T-helper 1 cell treated with Interleukin-12 subunit alpha and Interleukin-12 subunit beta and Interleukin-4 antibody, amounts not matched to agents 30 μg/mL and 1 μg/mL, for 36 hours (primary cell): ENCODE measurements around the gene FGD5.

ENCODE experiments used
- H3K27ac Mint-ChIP-seq: one replicate; pipeline ENCODE4 v1.8.0; 2021; ENCODE audit warnings: mild to moderate bottlenecking, mixed read lengths
- H3K27me3 Mint-ChIP-seq: one replicate; pipeline ENCODE4 v1.8.0; 2021; ENCODE audit warnings: low read depth, mixed read lengths
- H3K36me3 Mint-ChIP-seq: one replicate; pipeline ENCODE4 v1.8.0; 2021; ENCODE audit warnings: low read depth, mixed read lengths
- H3K4me1 Mint-ChIP-seq: one replicate; pipeline ENCODE4 v1.8.0; 2021; ENCODE audit warnings: low read depth, mixed read lengths
- H3K4me3 Mint-ChIP-seq: one replicate; pipeline ENCODE4 v1.8.0; 2021; ENCODE audit warnings: mild to moderate bottlenecking, moderate library complexity, mixed read lengths
- H3K9me3 Mint-ChIP-seq: one replicate; pipeline ENCODE4 v1.8.0; 2021; ENCODE audit warnings: mixed read lengths

Gene FGD5

DNA sequence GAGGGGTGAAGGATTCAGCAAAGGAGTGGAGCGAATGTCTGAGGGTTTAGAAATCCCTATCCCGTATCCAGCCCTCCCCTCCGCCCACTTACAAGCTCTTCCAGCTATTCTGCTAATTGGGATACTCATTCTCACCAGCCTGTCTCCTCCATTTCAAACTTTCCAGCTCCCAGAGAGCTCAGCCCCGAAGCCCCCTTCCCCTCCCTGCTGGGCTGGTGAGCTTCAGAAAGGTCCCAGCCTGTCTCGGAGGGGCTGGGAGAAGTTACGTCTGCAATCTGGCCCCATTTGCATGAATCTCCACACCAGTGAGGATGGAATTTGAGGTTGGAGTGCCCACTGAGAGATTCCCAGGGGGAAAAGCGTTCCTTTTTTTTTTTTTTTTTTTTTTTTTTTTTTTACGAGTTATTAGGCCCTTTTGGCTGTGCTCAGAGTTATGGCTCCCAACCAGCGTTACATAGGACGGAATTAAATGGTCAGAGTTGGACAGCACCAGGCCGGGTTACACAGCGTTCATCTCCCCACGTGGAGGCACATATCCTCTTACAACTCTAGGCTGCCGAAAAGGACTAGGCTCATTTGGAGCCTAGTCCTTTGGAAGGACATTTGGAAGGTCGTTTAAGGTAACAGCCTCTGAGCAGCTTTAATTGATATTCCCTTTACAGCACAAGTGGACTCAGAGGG lies 34.6 kb downstream of the FGD5 start:
- H3K27ac Mint-ChIP-seq, result no peak overlapping the region
- no peak overlapping the region for H3K4me3 Mint-ChIP-seq
- H3K9me3 Mint-ChIP-seq, result no peaks in the 10 kb centered on the region
- H3K36me3 Mint-ChIP-seq, result no peaks in the 10 kb centered on the region
- peaks cover 4% of the 10 kb centered on the region for H3K4me1 Mint-ChIP-seq
- peaks cover 32% of the 10 kb centered on the region for H3K27me3 Mint-ChIP-seq

DNA sequence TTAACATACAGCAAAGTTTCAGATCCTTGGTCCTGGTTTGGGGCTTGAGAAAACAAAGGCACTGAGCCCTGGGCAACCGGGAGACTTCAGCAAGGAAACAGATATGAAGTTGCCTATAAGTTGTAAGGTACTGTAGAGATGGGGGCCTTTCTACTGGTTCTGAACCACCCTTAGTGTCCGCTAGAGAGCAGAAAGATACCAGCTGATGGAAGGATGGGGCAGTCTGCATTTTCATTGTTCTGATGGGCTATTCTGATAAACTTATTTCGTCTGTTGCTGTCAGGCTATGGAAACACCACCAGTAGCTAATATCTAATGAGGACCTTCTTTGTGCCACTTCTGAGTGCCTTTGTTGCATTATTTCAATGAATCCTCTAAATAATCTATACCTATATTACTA lies 38.7 kb downstream of the FGD5 start:
- no peaks in the 10 kb centered on the region for H3K9me3 Mint-ChIP-seq
- H3K4me1 Mint-ChIP-seq, result no peaks in the 10 kb centered on the region
- H3K36me3 Mint-ChIP-seq, result no peaks in the 10 kb centered on the region
- H3K4me3 Mint-ChIP-seq, result no peak overlapping the region
- H3K27me3 Mint-ChIP-seq, result peaks cover 32% of the 10 kb centered on the region
- H3K27ac Mint-ChIP-seq, result no peak overlapping the region

DNA sequence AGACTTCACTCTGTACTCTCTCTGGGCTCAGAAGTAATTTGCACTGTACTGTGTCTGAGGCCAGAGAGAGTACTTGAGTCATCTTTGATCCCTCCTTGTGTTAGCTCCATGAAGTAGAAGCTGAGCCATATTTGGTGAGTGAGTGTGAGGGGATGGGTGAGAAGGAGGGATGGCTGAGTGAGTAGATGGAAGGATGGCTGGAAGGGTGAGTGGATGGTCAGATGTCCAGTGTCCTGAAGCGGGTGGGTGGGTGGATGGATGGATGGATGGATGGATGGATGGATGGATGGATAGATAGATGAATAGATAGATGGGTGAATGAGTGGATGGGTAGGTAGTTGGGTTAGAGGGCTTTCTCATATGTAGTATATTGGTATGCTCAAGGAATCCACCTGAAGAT lies 39.3 kb downstream of the FGD5 start:
- Mint-ChIP-seq H3K9me3 (no peaks in the 10 kb centered on the region), H3K4me3 (no peak overlapping the region), H3K27me3 (peaks cover 32% of the 10 kb centered on the region), H3K4me1 (no peaks in the 10 kb centered on the region), H3K27ac (no peak overlapping the region), H3K36me3 (no peaks in the 10 kb centered on the region)

DNA sequence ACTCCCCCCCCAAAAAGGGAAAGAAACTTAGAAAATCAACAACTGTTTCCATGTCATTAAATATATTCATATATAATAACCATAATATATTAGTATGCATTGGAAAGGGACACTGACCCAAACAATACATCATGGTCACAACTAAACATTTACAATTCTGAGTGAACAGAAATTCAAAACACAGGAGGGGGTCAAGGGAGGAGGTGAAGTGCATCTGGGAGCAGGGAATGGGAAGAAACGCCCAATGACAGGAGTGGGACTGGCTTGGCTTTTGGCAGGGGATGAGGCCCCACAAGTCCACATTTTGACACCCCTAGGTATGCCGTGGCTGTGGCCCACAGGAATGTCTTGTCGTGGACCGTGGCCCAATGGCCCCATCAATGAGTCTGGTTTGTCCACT lies 41.1 kb downstream of the FGD5 start:
- no peak overlapping the region for H3K4me3 Mint-ChIP-seq
- no peaks in the 10 kb centered on the region for H3K4me1 Mint-ChIP-seq
- H3K27ac Mint-ChIP-seq, result no peak overlapping the region
- no peaks in the 10 kb centered on the region for H3K36me3 Mint-ChIP-seq
- peaks cover 29% of the 10 kb centered on the region for H3K27me3 Mint-ChIP-seq
- H3K9me3 Mint-ChIP-seq, result no peaks in the 10 kb centered on the region

DNA sequence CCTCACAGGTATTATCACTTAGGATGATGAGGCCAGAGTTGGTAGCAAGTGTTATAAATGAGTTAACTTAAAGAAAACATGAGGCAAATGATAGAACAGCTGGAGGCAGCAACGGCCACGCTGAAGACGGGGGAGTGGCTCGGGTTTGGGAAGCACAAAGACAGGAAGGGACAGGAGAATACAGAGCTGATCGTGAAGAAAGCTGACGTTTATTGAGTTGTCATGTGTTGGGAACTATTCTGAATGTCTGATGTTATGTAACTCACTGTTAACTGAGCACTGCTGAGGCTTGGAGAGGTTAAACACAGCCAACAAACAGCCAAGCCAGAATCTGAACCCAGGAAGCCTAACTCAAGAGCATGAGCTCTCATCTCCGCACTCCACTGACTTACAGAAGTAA lies 42.3 kb downstream of the FGD5 start:
- H3K27me3 Mint-ChIP-seq, result peaks cover 17% of the 10 kb centered on the region
- no peak overlapping the region for H3K27ac Mint-ChIP-seq
- H3K4me1 Mint-ChIP-seq, result no peaks in the 10 kb centered on the region
- H3K36me3 Mint-ChIP-seq, result no peaks in the 10 kb centered on the region
- no peak overlapping the region for H3K4me3 Mint-ChIP-seq
- H3K9me3 Mint-ChIP-seq, result no peaks in the 10 kb centered on the region

DNA sequence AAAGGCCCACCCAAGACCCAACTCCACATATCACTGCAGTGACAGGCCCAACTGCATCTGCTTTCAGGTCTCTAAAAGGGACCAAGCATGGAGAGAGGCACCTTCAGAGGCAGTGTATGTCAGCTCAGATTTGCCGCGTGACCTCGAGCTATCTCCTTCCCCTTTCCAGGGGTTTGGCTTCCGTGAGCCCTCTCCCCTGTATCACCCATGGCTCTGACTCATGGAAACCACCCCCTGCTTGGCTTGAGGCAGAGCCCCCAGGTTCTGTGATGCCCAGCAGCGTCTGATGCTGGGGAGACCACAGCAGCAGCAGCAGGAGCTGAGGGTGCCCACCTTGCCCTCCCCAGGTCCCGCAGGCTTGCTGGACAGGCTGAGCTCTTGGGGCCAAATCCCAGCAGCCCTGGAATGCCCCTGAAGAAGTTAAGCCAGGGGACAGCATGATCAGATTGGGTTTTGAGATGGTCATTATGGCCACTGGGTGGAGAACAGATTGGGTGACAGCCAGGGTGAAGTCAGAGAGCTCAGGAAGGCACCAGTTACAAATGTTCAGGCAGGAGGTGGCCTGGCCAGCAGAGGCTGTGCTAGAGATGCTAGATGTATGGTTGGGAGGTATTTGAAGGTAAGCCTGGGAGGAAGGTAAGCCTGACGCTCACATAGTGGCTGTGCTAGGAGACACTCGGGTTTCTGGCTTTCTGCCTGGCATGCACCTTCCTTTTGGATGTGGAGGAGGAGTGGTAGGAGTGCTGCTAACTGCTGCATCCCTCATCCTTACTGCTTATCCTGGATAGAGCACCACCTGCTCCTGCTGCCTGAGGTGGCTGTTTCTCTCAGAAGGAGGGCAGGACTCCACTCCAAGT lies 42.9 kb downstream of the FGD5 start:
- H3K36me3 Mint-ChIP-seq, result no peaks in the 10 kb centered on the region
- H3K4me3 Mint-ChIP-seq, result no peak overlapping the region
- no peaks in the 10 kb centered on the region for H3K9me3 Mint-ChIP-seq
- no peak overlapping the region for H3K27ac Mint-ChIP-seq
- H3K27me3 Mint-ChIP-seq, result peaks cover 13% of the 10 kb centered on the region
- no peaks in the 10 kb centered on the region for H3K4me1 Mint-ChIP-seq

DNA sequence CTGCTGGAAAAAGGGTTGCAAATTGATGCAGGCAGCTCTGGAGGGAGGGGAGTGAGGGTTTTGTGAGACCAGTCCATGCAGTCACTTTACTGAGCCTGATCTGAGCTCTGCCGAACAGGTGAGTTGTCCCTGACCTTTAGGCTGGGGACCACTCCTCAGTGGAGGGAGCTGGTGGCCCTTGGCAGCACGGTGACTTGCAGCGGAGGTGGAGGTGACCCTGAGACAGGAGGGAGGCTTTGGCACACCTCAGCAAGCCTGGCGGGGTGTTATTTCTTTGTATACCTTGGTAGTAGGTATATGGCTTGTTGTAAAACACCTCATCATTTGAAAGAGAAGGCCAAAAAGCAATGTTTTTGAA lies 43.5 kb downstream of the FGD5 start:
- peaks cover 7% of the 10 kb centered on the region for H3K27me3 Mint-ChIP-seq
- H3K9me3 Mint-ChIP-seq, result no peaks in the 10 kb centered on the region
- H3K36me3 Mint-ChIP-seq, result no peaks in the 10 kb centered on the region
- no peaks in the 10 kb centered on the region for H3K4me1 Mint-ChIP-seq
- H3K4me3 Mint-ChIP-seq, result no peak overlapping the region
- H3K27ac Mint-ChIP-seq, result no peak overlapping the region

DNA sequence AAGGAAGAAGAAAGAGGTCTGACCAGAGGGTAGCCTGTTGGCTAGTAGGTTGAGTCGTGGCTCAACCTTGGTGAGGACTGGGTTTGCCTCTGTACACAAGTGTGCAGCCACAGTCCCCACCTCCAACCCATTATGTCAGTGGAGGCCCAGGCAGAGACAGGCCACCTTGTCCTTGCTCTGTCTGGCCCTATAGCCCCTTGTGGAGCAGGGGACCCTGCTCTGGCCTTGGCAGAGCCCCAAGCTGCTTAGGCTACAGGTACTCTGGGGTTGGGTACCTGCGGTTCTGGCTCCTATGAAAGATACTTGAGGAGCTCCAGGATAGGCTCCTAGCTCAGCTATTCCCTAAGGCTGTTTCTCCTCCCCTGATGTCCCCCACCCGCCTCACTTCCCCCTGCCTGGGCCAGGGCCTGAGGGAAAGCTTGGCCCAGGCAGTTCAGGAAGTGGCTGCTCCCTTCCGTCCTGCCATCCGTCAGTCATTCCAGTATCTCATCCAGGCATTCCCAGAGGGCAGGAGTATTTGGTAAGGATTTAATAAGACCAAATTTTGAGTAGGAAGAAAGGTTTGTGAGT lies 44.0 kb downstream of the FGD5 start:
- Mint-ChIP-seq H3K27me3 (peaks cover 3% of the 10 kb centered on the region), H3K9me3 (no peaks in the 10 kb centered on the region), H3K36me3 (no peaks in the 10 kb centered on the region), H3K4me1 (no peaks in the 10 kb centered on the region), H3K27ac (no peak overlapping the region), H3K4me3 (no peak overlapping the region)

DNA sequence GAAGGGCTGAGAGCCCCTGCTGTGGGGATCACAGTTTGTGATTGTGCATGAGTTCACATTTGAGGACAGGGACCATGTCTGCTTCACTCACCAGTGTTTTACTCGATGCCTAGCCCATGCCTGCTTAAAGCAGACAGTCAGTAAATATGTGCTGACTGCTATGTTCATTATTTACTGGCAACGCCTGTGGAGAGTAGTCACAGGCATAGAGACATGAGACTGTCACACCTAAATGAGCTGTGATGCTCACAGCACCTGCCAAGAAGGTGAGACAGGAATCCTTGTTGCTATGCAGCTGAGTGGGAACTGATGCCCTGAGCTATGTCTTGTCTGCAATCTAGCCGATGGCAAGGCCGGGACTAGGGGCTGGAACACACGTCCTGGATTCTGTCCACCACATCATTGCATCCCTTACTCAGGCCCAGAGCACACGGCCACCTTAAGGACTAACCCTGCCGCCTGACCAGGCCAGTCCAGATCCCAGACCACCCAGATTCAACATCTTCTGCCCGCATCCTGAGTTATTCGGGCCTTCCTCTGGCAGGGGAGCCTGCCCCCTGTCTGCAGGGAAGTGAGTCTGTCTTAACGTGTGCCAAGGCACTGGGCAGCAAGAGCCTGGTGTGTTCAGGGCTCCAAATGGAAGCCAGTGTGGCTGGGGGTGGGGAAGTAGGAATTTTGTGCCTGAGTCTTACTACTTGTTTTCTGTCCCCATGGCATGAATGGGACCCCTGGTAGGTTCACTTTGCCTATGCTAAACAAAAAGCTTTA lies 44.8 kb downstream of the FGD5 start:
- Mint-ChIP-seq H3K4me1 (no peaks in the 10 kb centered on the region), H3K27me3 (no peaks in the 10 kb centered on the region), H3K9me3 (no peaks in the 10 kb centered on the region), H3K27ac (no peak overlapping the region), H3K36me3 (no peaks in the 10 kb centered on the region), H3K4me3 (no peak overlapping the region)

DNA sequence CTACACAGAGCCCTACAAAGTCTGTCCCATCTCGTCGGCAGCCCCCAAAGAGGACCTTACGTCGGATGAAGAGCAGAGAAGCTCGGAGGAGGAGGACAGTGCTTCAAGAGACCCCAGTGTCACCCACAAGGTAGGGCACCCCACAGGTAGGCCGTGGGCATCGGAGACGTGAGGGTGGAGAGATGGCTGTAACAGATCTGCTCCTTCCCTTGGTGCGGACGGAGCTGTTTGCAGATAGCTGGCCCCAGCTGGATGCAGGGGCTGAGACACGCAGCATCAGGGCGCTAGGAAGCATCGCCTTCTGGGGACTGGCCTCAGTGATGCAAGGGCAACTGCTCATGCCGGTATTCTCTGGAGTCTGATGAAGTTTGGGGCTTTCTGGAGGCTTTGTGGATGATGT lies 45.4 kb downstream of the FGD5 start:
- no peaks in the 10 kb centered on the region for H3K27me3 Mint-ChIP-seq
- H3K9me3 Mint-ChIP-seq, result no peaks in the 10 kb centered on the region
- no peak overlapping the region for H3K4me3 Mint-ChIP-seq
- H3K27ac Mint-ChIP-seq, result no peak overlapping the region
- no peaks in the 10 kb centered on the region for H3K36me3 Mint-ChIP-seq
- H3K4me1 Mint-ChIP-seq, result no peaks in the 10 kb centered on the region

DNA sequence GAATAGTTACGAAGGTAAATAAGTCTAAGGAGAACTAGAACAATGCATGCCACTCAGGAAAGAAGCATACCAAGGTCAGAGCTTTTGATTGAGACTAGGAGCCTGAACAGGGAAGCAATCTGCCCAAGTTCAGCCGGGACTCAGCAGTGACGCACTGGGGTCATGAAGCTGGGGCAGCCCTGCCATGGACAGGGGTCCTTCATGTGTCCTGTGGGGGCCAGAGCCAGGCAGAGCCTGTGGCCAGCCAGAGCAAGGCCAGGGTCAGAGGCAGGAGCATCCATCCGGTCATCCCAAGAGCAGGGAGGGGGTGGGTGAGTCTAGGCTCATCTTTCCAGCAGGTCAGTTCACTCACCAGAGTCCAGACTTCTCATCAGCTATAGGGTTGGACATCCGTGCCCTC lies 47.9 kb downstream of the FGD5 start:
- Mint-ChIP-seq H3K4me3 (no peak overlapping the region), H3K27ac (no peak overlapping the region)

DNA sequence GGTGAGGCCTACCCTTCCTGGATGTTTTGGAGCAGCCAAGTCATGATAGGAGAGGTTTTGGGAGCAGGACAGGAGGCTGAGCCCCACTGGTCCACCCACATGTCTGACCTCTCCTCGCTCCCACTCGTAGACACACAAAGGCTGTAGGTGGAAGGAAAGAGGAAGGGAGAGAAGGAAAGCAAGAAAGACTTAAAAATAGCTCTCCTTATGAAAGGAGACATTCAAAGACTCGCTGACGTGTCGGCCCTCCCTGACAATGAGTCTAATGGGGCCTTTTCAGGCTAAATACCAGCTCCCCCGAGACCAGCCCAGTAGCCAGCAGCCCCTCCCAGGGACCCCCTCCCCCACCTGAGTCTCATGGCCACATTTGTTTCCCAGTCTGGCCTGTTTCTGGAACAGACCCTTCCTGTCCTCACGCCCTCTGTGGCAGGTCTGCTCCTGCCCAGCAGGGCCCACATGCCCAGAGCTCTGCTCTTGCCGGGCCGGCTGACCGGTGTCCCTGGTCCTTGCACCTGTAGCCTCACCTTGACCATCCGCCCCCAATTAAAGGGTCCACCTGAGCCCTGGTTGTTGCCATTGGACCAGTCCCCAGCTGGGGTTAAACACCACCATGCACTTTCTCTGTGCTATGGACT lies 49.3 kb downstream of the FGD5 start:
- Mint-ChIP-seq H3K4me1 (no peaks in the 10 kb centered on the region), H3K27me3 (peaks cover 19% of the 10 kb centered on the region), H3K36me3 (no peaks in the 10 kb centered on the region), H3K4me3 (no peak overlapping the region), H3K9me3 (no peaks in the 10 kb centered on the region), H3K27ac (no peak overlapping the region)

More for the DNA sequence above, 47.9 kb downstream of the FGD5 start:
- Mint-ChIP-seq H3K27me3 (peaks cover 16% of the 10 kb centered on the region), H3K36me3 (no peaks in the 10 kb centered on the region), H3K9me3 (no peaks in the 10 kb centered on the region), H3K4me1 (no peaks in the 10 kb centered on the region)

DNA sequence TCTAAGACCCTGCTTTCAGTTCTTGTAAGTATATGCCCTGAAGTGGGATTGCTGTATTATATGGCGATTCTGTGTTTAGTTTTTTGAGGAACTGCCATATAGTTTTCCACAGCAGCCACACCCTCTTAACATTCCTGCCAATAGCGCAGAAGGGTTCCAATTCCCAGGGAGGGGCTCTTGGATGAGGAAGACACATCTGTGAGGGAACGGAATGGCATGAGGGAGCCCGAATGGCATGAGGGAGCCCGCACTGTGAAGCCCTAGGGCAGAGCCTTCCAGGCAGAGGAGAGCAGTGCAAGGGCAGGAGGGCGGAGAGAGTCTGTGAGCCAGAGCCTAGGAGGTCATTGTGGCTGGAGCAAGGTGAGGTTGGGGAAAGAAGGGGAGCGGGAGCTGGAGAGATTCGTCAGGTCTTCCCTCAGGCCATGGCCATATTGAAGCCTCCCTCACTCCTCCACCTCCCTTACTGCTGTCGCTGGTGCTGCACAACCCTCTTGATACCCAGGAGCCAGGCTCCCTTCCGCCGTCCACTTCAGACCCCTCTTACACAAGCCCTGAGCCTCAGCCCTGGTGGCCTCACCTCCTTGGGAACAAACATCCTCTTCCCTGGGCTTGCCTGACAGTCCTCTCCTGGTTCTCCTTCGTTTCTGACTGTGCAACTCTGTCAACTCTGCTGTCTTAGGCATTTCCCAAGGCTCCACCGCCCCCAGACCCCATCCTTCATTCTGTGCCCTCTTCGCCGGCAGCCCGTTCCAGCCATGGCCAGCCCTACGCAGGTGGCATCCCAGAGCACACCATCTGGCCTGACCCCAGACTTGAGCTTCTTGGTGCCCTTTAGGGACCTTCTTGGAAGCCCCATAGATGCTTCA lies 51.4 kb downstream of the FGD5 start:
- no peak overlapping the region for H3K27ac Mint-ChIP-seq
- no peaks in the 10 kb centered on the region for H3K4me1 Mint-ChIP-seq
- H3K4me3 Mint-ChIP-seq, result no peak overlapping the region
- H3K36me3 Mint-ChIP-seq, result no peaks in the 10 kb centered on the region
- no peaks in the 10 kb centered on the region for H3K9me3 Mint-ChIP-seq
- H3K27me3 Mint-ChIP-seq, result peaks cover 19% of the 10 kb centered on the region

DNA sequence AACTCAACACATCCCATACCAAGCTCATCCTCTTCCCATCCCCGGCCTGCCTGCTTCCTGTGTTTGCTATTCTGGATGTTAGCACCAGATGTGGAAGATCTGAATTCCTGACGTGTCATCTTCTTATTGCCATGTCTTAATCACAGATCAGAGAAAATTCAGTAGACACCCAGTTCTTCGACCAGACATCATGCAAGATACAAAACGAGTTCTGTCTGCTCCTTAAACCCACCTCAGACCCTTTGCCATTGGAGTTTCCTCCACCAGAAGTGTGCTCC lies 52.0 kb downstream of the FGD5 start:
- H3K36me3 Mint-ChIP-seq, result no peaks in the 10 kb centered on the region
- no peak overlapping the region for H3K27ac Mint-ChIP-seq
- H3K9me3 Mint-ChIP-seq, result no peaks in the 10 kb centered on the region
- H3K4me3 Mint-ChIP-seq, result no peak overlapping the region
- H3K27me3 Mint-ChIP-seq, result peaks cover 19% of the 10 kb centered on the region
- H3K4me1 Mint-ChIP-seq, result no peaks in the 10 kb centered on the region
